Mesenchymal stem cell (in vitro differentiated cells and primary cell): ENCODE results near the gene ELOVL2.
A peak's percentile ranks its signal among the peaks of the same experiment; 100 is the strongest.

Source experiments
- DNase-seq: peaks from one replicate; pipeline ENCODE4 v3.0.0-alpha.2; 2013
- H2AFZ ChIP-seq: one replicate; pipeline ENCODE4 v1.6.1; 2013; ENCODE audit warnings: low read depth, mild to moderate bottlenecking, control low read depth, inconsistent platforms, low read length, moderate library complexity
- H2AK5ac ChIP-seq: 2 replicates; pipeline ENCODE4 v1.6.1; 2013; ENCODE audit warnings: low read length, moderate library complexity, mild to moderate bottlenecking, inconsistent platforms; ENCODE audit not compliant: severe bottlenecking
- H2BK120ac ChIP-seq: one replicate; pipeline ENCODE4 v1.6.1; 2013; ENCODE audit warnings: low read depth, mild to moderate bottlenecking, inconsistent platforms, low read length, moderate library complexity
- H2BK12ac ChIP-seq, 2 experiments: one replicate each; pipeline ENCODE4 v1.6.1; 2013; ENCODE audit warnings: inconsistent platforms in 2 of 2, low read length in 2 of 2, mild to moderate bottlenecking in 2 of 2, moderate library complexity in 2 of 2, control low read depth in 1 of 2
- H2BK15ac ChIP-seq: one replicate; pipeline ENCODE4 v1.6.1; 2013; ENCODE audit warnings: mild to moderate bottlenecking, low read depth, inconsistent platforms; ENCODE audit not compliant: poor library complexity, severe bottlenecking
- H2BK5ac ChIP-seq: 2 replicates; pipeline ENCODE4 v1.6.1; 2013; ENCODE audit warnings: low read depth, mild to moderate bottlenecking, low read length, control low read depth, inconsistent platforms; ENCODE audit not compliant: poor library complexity, severe bottlenecking
- H3K14ac ChIP-seq, 2 experiments: one replicate each; pipeline ENCODE4 v1.6.1; 2013; ENCODE audit warnings: inconsistent platforms in 2 of 2, low read length in 2 of 2, control low read depth in 1 of 2, mild to moderate bottlenecking in 1 of 2, moderate library complexity in 1 of 2
- H3K18ac ChIP-seq, 2 experiments: one replicate each; pipeline ENCODE4 v1.6.1; 2013; ENCODE audit warnings: inconsistent platforms in 2 of 2, low read length in 2 of 2, control low read depth in 1 of 2, low read depth in 1 of 2, mild to moderate bottlenecking in 1 of 2
- H3K23ac ChIP-seq, 2 experiments: one replicate each; pipeline ENCODE4 v1.6.1; 2013; ENCODE audit warnings: inconsistent platforms in 2 of 2, low read length in 2 of 2, mild to moderate bottlenecking in 2 of 2, moderate library complexity in 2 of 2, control low read depth in 1 of 2
- H3K27ac ChIP-seq: 2 replicates; pipeline ENCODE4 v1.5.1; 2013; ENCODE audit warnings: mild to moderate bottlenecking, moderate library complexity, low read length, control low read depth, inconsistent platforms; ENCODE audit not compliant: poor library complexity, severe bottlenecking
- H3K27me3 ChIP-seq, 2 experiments: 2 replicates each; pipeline versions ENCODE4 v1.6.1 to v1.7.0; 2013; ENCODE audit warnings: low read length in 2 of 2, mild to moderate bottlenecking in 2 of 2, moderate library complexity in 2 of 2, control low read depth in 1 of 2, inconsistent platforms in 1 of 2; ENCODE audit not compliant: control insufficient read depth in 1 of 2, insufficient read depth in 1 of 2
- H3K36me3 ChIP-seq, 2 experiments: 2 replicates each; pipeline versions ENCODE4 v1.6.1 to v1.7.0; 2013; ENCODE audit warnings: low read length in 2 of 2, control low read depth in 1 of 2, inconsistent platforms in 1 of 2, low read depth in 1 of 2, mild to moderate bottlenecking in 1 of 2; ENCODE audit not compliant: insufficient read depth in 2 of 2, control insufficient read depth in 1 of 2
- H3K4ac ChIP-seq, 2 experiments: one replicate each; pipeline ENCODE4 v1.6.1; 2013; ENCODE audit warnings: inconsistent platforms in 2 of 2, low read length in 2 of 2, mild to moderate bottlenecking in 2 of 2, moderate library complexity in 2 of 2, control low read depth in 1 of 2, low read depth in 1 of 2
- H3K4me1 ChIP-seq: 2 replicates; pipeline ENCODE4 v1.6.1; 2013; ENCODE audit warnings: low read depth, low read length, control low read depth; ENCODE audit not compliant: control insufficient read depth, insufficient read depth
- H3K4me2 ChIP-seq: 2 replicates; pipeline ENCODE4 v1.6.1; 2013; ENCODE audit warnings: low read length, mild to moderate bottlenecking, inconsistent platforms; ENCODE audit not compliant: poor library complexity, severe bottlenecking
- H3K4me3 ChIP-seq, 2 experiments: 2 replicates each; pipeline versions ENCODE4 v1.5.1 to v1.7.0; 2013; ENCODE audit warnings: low read length in 2 of 2, mild to moderate bottlenecking in 2 of 2, control low read depth in 1 of 2, low read depth in 1 of 2; ENCODE audit not compliant: insufficient read depth in 1 of 2
- H3K79me1 ChIP-seq: replicated peaks from 2 replicates; pipeline ENCODE4 v1.6.1; 2013; ENCODE audit warnings: mild to moderate bottlenecking, control low read depth, low read length, inconsistent platforms; ENCODE audit not compliant: poor library complexity, severe bottlenecking
- H3K9ac ChIP-seq: 2 replicates; pipeline ENCODE4 v1.7.0; 2013; ENCODE audit warnings: mild to moderate bottlenecking, low read length, moderate library complexity
- H3K9me3 ChIP-seq: 2 replicates; pipeline ENCODE4 v1.7.0; 2013; ENCODE audit warnings: mild to moderate bottlenecking, low read length; ENCODE audit not compliant: control insufficient read depth
- H4K8ac ChIP-seq: one replicate; pipeline ENCODE4 v1.6.1; 2013; ENCODE audit warnings: inconsistent platforms, mild to moderate bottlenecking, low read length, moderate library complexity
- H4K91ac ChIP-seq: one replicate; pipeline ENCODE4 v1.6.1; 2013; ENCODE audit warnings: mild to moderate bottlenecking, low read length, inconsistent platforms
- WGBS: methylation state at CpG from one replicate; pipeline ENCODE4 v1.1.7; 2013; ENCODE audit warnings: mixed read lengths; 5-methylcytosine and 5-hydroxymethylcytosine counted together

Gene ELOVL2

GRCh38 chr6:11013721-11014070, 30.4 kb downstream of the ELOVL2 start:
- no peak overlapping the region for H4K91ac ChIP-seq
- no peaks in the 10 kb centered on the region for H3K27me3 ChIP-seq
- 87% methylated on average over 3 of the region's 3 CpGs for WGBS
- H3K9ac ChIP-seq = no peak overlapping the region
- peak overlapping the region in 1 of 2 experiments; percentile 7 for H2BK12ac ChIP-seq
- no peak overlapping the region for H2AK5ac ChIP-seq
- H3K18ac ChIP-seq = no peak overlapping the region
- no peak overlapping the region for H3K14ac ChIP-seq
- no peaks in the 10 kb centered on the region for H3K9me3 ChIP-seq
- H2BK120ac ChIP-seq = no peak overlapping the region
- no peak overlapping the region for H2BK5ac ChIP-seq
- H3K36me3 ChIP-seq = no peaks in the 10 kb centered on the region
- H2BK15ac ChIP-seq = no peak overlapping the region
- no peaks in the 10 kb centered on the region for H3K79me1 ChIP-seq
- H4K8ac ChIP-seq = no peak overlapping the region
- no peak overlapping the region for H3K4me2 ChIP-seq
- H3K4me3 ChIP-seq = no peak overlapping the region
- no peak overlapping the region for H3K23ac ChIP-seq
- H3K4me1 ChIP-seq = peaks cover 9% of the 10 kb centered on the region
- no peak overlapping the region for H2AFZ ChIP-seq
- no peak for DNase-seq
- H3K4ac ChIP-seq = no peak overlapping the region
- no peak overlapping the region for H3K27ac ChIP-seq

- Histone ChIP-seq H3K4me1 (peaks cover 12% of the 10 kb centered on the region), H3K27me3 (no peaks in the 10 kb centered on the region), H3K14ac (no peak overlapping the region), H2BK5ac (no peak overlapping the region), H3K23ac (no peak overlapping the region), H2BK120ac (no peak overlapping the region), H3K9me3 (no peaks in the 10 kb centered on the region), H2BK15ac (no peak overlapping the region), H4K8ac (no peak overlapping the region), H4K91ac (no peak overlapping the region), H2AK5ac (no peak overlapping the region), H3K4me3 (no peak overlapping the region), H3K4ac (no peak overlapping the region), H3K36me3 (no peaks in the 10 kb centered on the region), H3K27ac (no peak overlapping the region), H3K4me2 (no peak overlapping the region), H2BK12ac (peak overlapping the region in 1 of 2 experiments; percentile 7), H3K18ac (no peak overlapping the region), H3K79me1 (no peaks in the 10 kb centered on the region), H2AFZ (no peak overlapping the region), H3K9ac (no peak overlapping the region)
- 78% methylated on average over 5 of the region's 5 CpGs for WGBS
- DNase-seq = peak; percentile 67
Observed at GRCh38 chr6:11012976-11013720, 31.0 kb downstream of the ELOVL2 start.

GRCh38 chr6:11012295-11012754, 31.8 kb downstream of the ELOVL2 start:
- Histone ChIP-seq H3K27me3 (no peaks in the 10 kb centered on the region), H3K4me1 (peaks cover 12% of the 10 kb centered on the region)
- 81% methylated on average over 1 of the region's 5 CpGs for WGBS

GRCh38 chr6:11011787-11012234, 32.3 kb downstream of the ELOVL2 start:
- no peaks in the 10 kb centered on the region for H3K9me3 ChIP-seq
- no peaks in the 10 kb centered on the region for H3K27me3 ChIP-seq
- no peak overlapping the region for H3K4me3 ChIP-seq
- no peak overlapping the region for H2BK120ac ChIP-seq
- no peak overlapping the region for H3K4me2 ChIP-seq
- H2BK15ac ChIP-seq = no peak overlapping the region
- H2BK5ac ChIP-seq = no peak overlapping the region
- H3K79me1 ChIP-seq = no peaks in the 10 kb centered on the region
- DNase-seq = no peak
- WGBS = 65% methylated on average over 8 of the region's 8 CpGs
- H3K9ac ChIP-seq = no peak overlapping the region
- no peak overlapping the region for H3K23ac ChIP-seq
- no peaks in the 10 kb centered on the region for H3K36me3 ChIP-seq
- no peak overlapping the region for H3K14ac ChIP-seq
- no peak overlapping the region for H3K4ac ChIP-seq
- no peak overlapping the region for H3K27ac ChIP-seq
- peak overlapping the region; percentile 80 for H4K8ac ChIP-seq
- H4K91ac ChIP-seq = peak overlapping the region; percentile 45
- no peak overlapping the region for H2AK5ac ChIP-seq
- no peak overlapping the region for H2AFZ ChIP-seq
- H3K4me1 ChIP-seq = peaks cover 12% of the 10 kb centered on the region
- peak overlapping the region; percentile 37 to 81 for H2BK12ac ChIP-seq
- H3K18ac ChIP-seq = peak overlapping the region; percentile 28 to 71

More at GRCh38 chr6:11012295-11012754, 31.8 kb downstream of the ELOVL2 start:
- Histone ChIP-seq H3K14ac (no peak overlapping the region), H3K4ac (no peak overlapping the region), H3K18ac (no peak overlapping the region), H3K4me2 (no peak overlapping the region), H2AK5ac (no peak overlapping the region), H3K9me3 (no peaks in the 10 kb centered on the region), H4K8ac (no peak overlapping the region), H3K36me3 (no peaks in the 10 kb centered on the region), H3K79me1 (no peaks in the 10 kb centered on the region), H3K23ac (no peak overlapping the region), H3K27ac (no peak overlapping the region), H2BK15ac (no peak overlapping the region), H3K4me3 (no peak overlapping the region), H4K91ac (no peak overlapping the region), H2BK12ac (no peak overlapping the region), H2BK5ac (no peak overlapping the region), H3K9ac (no peak overlapping the region), H2BK120ac (no peak overlapping the region), H2AFZ (no peak overlapping the region)
- no peak for DNase-seq
